Measurements from ENCODE around the gene BCR. TPM values are rescaled to one million over a fixed set of nuclear protein-coding genes. Genes with fewer than 3 reads are reported as not detected.

The BCR gene
- total and polyA plus RNA-seq, 4 donors, result 5.3 to 120 (median 71.8) TPM

GRCh38 chr22:23146478-23147205 is 33.7 kb upstream of the BCR start:
- Histone ChIP-seq H3K27ac (ENCODE audit: low read depth in 1 of 2, low read length in 2 of 2) (no peak overlapping the region), H3K4me1 (ENCODE audit: control insufficient read depth in 1 of 2, insufficient read depth in 2 of 2, low read length in 2 of 2) (no peaks in the 10 kb centered on the region), H3K27me3 (ENCODE audit: control insufficient read depth in 1 of 2, insufficient read depth in 2 of 2, low read length in 1 of 2) (no peaks in the 10 kb centered on the region), H3K9me3 (ENCODE audit: control insufficient read depth, low read length) (no peaks in the 10 kb centered on the region), H3K36me3 (ENCODE audit: control insufficient read depth in 1 of 2, insufficient read depth in 2 of 2, low read length in 1 of 2) (no peaks in the 10 kb centered on the region), H3K4me3 (ENCODE audit: low read length in 2 of 2) (no peak overlapping the region)
- intact Hi-C loops (cut with DNase I), result no loop called here
- no peak for ATAC-seq (ENCODE audit: low FRiP score)
- WGBS, 2 donors, result 71 to 83% methylated on average over 8 of the region's 8 CpGs
- DNase-seq, result no peak

GRCh38 chr22:23147617-23148387 is 32.5 kb upstream of the BCR start:
- intact Hi-C loops (cut with DNase I), result no loop called here
- Histone ChIP-seq H3K36me3 (ENCODE audit: control insufficient read depth in 1 of 2, insufficient read depth in 2 of 2, low read length in 1 of 2) (no peaks in the 10 kb centered on the region), H3K27ac (ENCODE audit: low read depth in 1 of 2, low read length in 2 of 2) (no peak overlapping the region), H3K4me1 (ENCODE audit: control insufficient read depth in 1 of 2, insufficient read depth in 2 of 2, low read length in 2 of 2) (no peaks in the 10 kb centered on the region), H3K9me3 (ENCODE audit: control insufficient read depth, low read length) (no peaks in the 10 kb centered on the region), H3K27me3 (ENCODE audit: control insufficient read depth in 1 of 2, insufficient read depth in 2 of 2, low read length in 1 of 2) (no peaks in the 10 kb centered on the region), H3K4me3 (ENCODE audit: low read length in 2 of 2) (no peak overlapping the region)
- 11 to 13% methylated on average over 6 of the region's 6 CpGs for WGBS, 2 donors
- DNase-seq (no peak), ATAC-seq (ENCODE audit: low FRiP score) (no peak)

- Histone ChIP-seq H3K4me1 (ENCODE audit: control insufficient read depth in 1 of 2, insufficient read depth in 2 of 2, low read length in 2 of 2) (no peaks in the 10 kb centered on the region), H3K27ac (ENCODE audit: low read depth in 1 of 2, low read length in 2 of 2) (no peak overlapping the region), H3K27me3 (ENCODE audit: control insufficient read depth in 1 of 2, insufficient read depth in 2 of 2, low read length in 1 of 2) (no peaks in the 10 kb centered on the region), H3K36me3 (ENCODE audit: control insufficient read depth in 1 of 2, insufficient read depth in 2 of 2, low read length in 1 of 2) (no peaks in the 10 kb centered on the region), H3K9me3 (ENCODE audit: control insufficient read depth, low read length) (no peaks in the 10 kb centered on the region), H3K4me3 (ENCODE audit: low read length in 2 of 2) (no peak overlapping the region)
- DNase-seq (no peak), ATAC-seq (ENCODE audit: low FRiP score) (no peak)
- intact Hi-C loops (cut with DNase I), result no loop called here
- 95 to 97% methylated on average over 15 of the region's 15 CpGs for WGBS, 2 donors
These were observed 30.5 kb upstream of the BCR start for GRCh38 chr22:23149743-23150238.

- Histone ChIP-seq H3K27ac (ENCODE audit: low read depth in 1 of 2, low read length in 2 of 2) (no peak overlapping the region), H3K27me3 (ENCODE audit: control insufficient read depth in 1 of 2, insufficient read depth in 2 of 2, low read length in 1 of 2) (no peaks in the 10 kb centered on the region), H3K9me3 (ENCODE audit: control insufficient read depth, low read length) (no peaks in the 10 kb centered on the region), H3K4me1 (ENCODE audit: control insufficient read depth in 1 of 2, insufficient read depth in 2 of 2, low read length in 2 of 2) (no peaks in the 10 kb centered on the region), H3K4me3 (ENCODE audit: low read length in 2 of 2) (no peak overlapping the region), H3K36me3 (ENCODE audit: control insufficient read depth in 1 of 2, insufficient read depth in 2 of 2, low read length in 1 of 2) (no peaks in the 10 kb centered on the region)
- no peak for ATAC-seq (ENCODE audit: low FRiP score)
- DNase-seq, result no peak
- intact Hi-C loops (cut with DNase I), result no loop called here
- 94 to 97% methylated on average over 6 of the region's 6 CpGs for WGBS, 2 donors
These were observed 29.5 kb upstream of the BCR start for GRCh38 chr22:23150762-23151161.

GRCh38 chr22:23151827-23152226 is 28.5 kb upstream of the BCR start:
- ATAC-seq (ENCODE audit: low FRiP score) (peak; percentile 17), DNase-seq (no peak)
- Histone ChIP-seq H3K9me3 (ENCODE audit: control insufficient read depth, low read length) (no peaks in the 10 kb centered on the region), H3K4me3 (ENCODE audit: low read length in 2 of 2) (no peak overlapping the region), H3K27me3 (ENCODE audit: control insufficient read depth in 1 of 2, insufficient read depth in 2 of 2, low read length in 1 of 2) (no peaks in the 10 kb centered on the region), H3K4me1 (ENCODE audit: control insufficient read depth in 1 of 2, insufficient read depth in 2 of 2, low read length in 2 of 2) (no peaks in the 10 kb centered on the region), H3K36me3 (ENCODE audit: control insufficient read depth in 1 of 2, insufficient read depth in 2 of 2, low read length in 1 of 2) (no peaks in the 10 kb centered on the region), H3K27ac (ENCODE audit: low read depth in 1 of 2, low read length in 2 of 2) (no peak overlapping the region)
- intact Hi-C loops (cut with DNase I), result no loop called here
- 91% methylated on average over 16 of the region's 16 CpGs for WGBS, 2 donors

- DNase-seq (no peak), ATAC-seq (ENCODE audit: low FRiP score) (no peak)
- Histone ChIP-seq H3K4me3 (ENCODE audit: low read length in 2 of 2) (no peak overlapping the region), H3K27ac (ENCODE audit: low read depth in 1 of 2, low read length in 2 of 2) (no peak overlapping the region), H3K9me3 (ENCODE audit: control insufficient read depth, low read length) (no peaks in the 10 kb centered on the region), H3K36me3 (ENCODE audit: control insufficient read depth in 1 of 2, insufficient read depth in 2 of 2, low read length in 1 of 2) (no peaks in the 10 kb centered on the region), H3K27me3 (ENCODE audit: control insufficient read depth in 1 of 2, insufficient read depth in 2 of 2, low read length in 1 of 2) (no peaks in the 10 kb centered on the region), H3K4me1 (ENCODE audit: control insufficient read depth in 1 of 2, insufficient read depth in 2 of 2, low read length in 2 of 2) (no peaks in the 10 kb centered on the region)
- intact Hi-C loops (cut with DNase I), result no loop called here
- 91 to 92% methylated on average over 19 of the region's 19 CpGs for WGBS, 2 donors
These were observed 27.8 kb upstream of the BCR start for GRCh38 chr22:23152238-23153114.

- intact Hi-C loops (cut with DNase I), result no loop called here
- Histone ChIP-seq H3K9me3 (ENCODE audit: control insufficient read depth, low read length) (no peaks in the 10 kb centered on the region), H3K4me3 (ENCODE audit: low read length in 2 of 2) (no peak overlapping the region), H3K27me3 (ENCODE audit: control insufficient read depth in 1 of 2, insufficient read depth in 2 of 2, low read length in 1 of 2) (no peaks in the 10 kb centered on the region), H3K36me3 (ENCODE audit: control insufficient read depth in 1 of 2, insufficient read depth in 2 of 2, low read length in 1 of 2) (no peaks in the 10 kb centered on the region), H3K27ac (ENCODE audit: low read depth in 1 of 2, low read length in 2 of 2) (no peak overlapping the region), H3K4me1 (ENCODE audit: control insufficient read depth in 1 of 2, insufficient read depth in 2 of 2, low read length in 2 of 2) (no peaks in the 10 kb centered on the region)
- ATAC-seq (ENCODE audit: low FRiP score) (no peak), DNase-seq (no peak)
- 84 to 90% methylated on average over 7 of the region's 7 CpGs for WGBS, 2 donors
These were observed 26.3 kb upstream of the BCR start for GRCh38 chr22:23153994-23154393.

GRCh38 chr22:23154461-23154860 is 25.8 kb upstream of the BCR start:
- H3K9me3 ChIP-seq (ENCODE audit: control insufficient read depth, low read length), result no peaks in the 10 kb centered on the region
- no peaks in the 10 kb centered on the region for H3K4me1 ChIP-seq (ENCODE audit: control insufficient read depth in 1 of 2, insufficient read depth in 2 of 2, low read length in 2 of 2)
- H3K36me3 ChIP-seq (ENCODE audit: control insufficient read depth in 1 of 2, insufficient read depth in 2 of 2, low read length in 1 of 2), result no peaks in the 10 kb centered on the region
- DNase-seq, result no peak
- 87% methylated on average over 5 of the region's 5 CpGs for WGBS, 2 donors
- intact Hi-C loops (cut with DNase I), result no loop called here
- ATAC-seq (ENCODE audit: low FRiP score), result no peak
- H3K27me3 ChIP-seq (ENCODE audit: control insufficient read depth in 1 of 2, insufficient read depth in 2 of 2, low read length in 1 of 2), result no peaks in the 10 kb centered on the region
- no peak overlapping the region for H3K4me3 ChIP-seq (ENCODE audit: low read length in 2 of 2)
- no peak overlapping the region for H3K27ac ChIP-seq (ENCODE audit: low read depth in 1 of 2, low read length in 2 of 2)

All from aorta (tissue), 5 donors.